K562 (cell line): ENCODE results near the gene TBC1D5. TPM values are rescaled to one million over a fixed set of nuclear protein-coding genes. Genes with fewer than 3 reads are reported as not detected.

ENCODE experiments used
- ARHGAP35 ChIP-seq: fragments of 450-650 bp; IDR thresholded peaks from 2 replicates; pipeline ENCODE4 v1.6.1; 2018; ENCODE audit not compliant: partially characterized antibody
- C11orf30 ChIP-seq: fragments of 450-650 bp; IDR thresholded peaks from 2 replicates; pipeline ENCODE4 v1.6.1; 2016; ENCODE audit warnings: low read depth, mild to moderate bottlenecking
- ERF ChIP-seq: fragments of 450-650 bp; formaldehyde crosslinking; IDR thresholded peaks from 2 replicates; pipeline ENCODE4 v1.4.0; 2020; ENCODE audit warnings: mild to moderate bottlenecking, mixed read lengths
- FOXJ3 ChIP-seq: sonication (generic); formaldehyde crosslinking; IDR thresholded peaks from 2 replicates; pipeline ENCODE4 v1.4.0; 2020; ENCODE audit warnings: mild to moderate bottlenecking, missing genetic modification reagents
- HDAC3 ChIP-seq: fragments of 450-650 bp; IDR thresholded peaks from 2 replicates; pipeline ENCODE4 v1.6.1; 2018; ENCODE audit warnings: borderline replicate concordance, mild to moderate bottlenecking, moderate library complexity; ENCODE audit not compliant: partially characterized antibody
- HDGF ChIP-seq: fragments of 450-650 bp; IDR thresholded peaks from 2 replicates; pipeline ENCODE4 v1.6.1; 2016
- KDM5B ChIP-seq: fragments of 200-600 bp; sonication (generic); IDR thresholded peaks from 2 replicates; pipeline ENCODE4 v1.6.1; 2012; ENCODE audit warnings: low read depth, mild to moderate bottlenecking, moderate library complexity, low read length, control low read depth, inconsistent platforms; ENCODE audit not compliant: insufficient replicate concordance
- KLF16 ChIP-seq: IDR thresholded peaks from 2 replicates; pipeline ENCODE4 v1.6.1; 2016; ENCODE audit warnings: antibody characterized with exemption
- MAFF ChIP-seq: IDR thresholded peaks from 2 replicates; pipeline ENCODE4 v1.6.1; 2012; ENCODE audit warnings: low read length, improper control_type of control experiment
- polyA plus RNA-seq, 8 experiments: library from polyadenylated mRNA; depleted of rRNA in 4 of 8; stranded (reverse) in 5 of 8; unstranded in 3 of 8; fragments of >200 nt; fragmentation: Nextera tagmentation in 2 of 8; fragmentation: Illumina TruSeq in 1 of 8; extraction: Ambion mirVana in 2 of 8; extraction: Trizol in 1 of 8; gene quantifications; 2 replicates each; pipeline versions ENCODE4 v1.2.1 to v1.2.3, GENCODE V29; 2011 to 2014; ENCODE audit warnings: inconsistent platforms in 1 of 8, missing spikeins in 1 of 8
- total RNA-seq, 7 experiments: library from RNA; depleted of rRNA in 6 of 7; stranded (reverse); fragments of >200 nt in 6 of 7; fragmentation: Illumina TruSeq in 2 of 7; extraction: Trizol in 2 of 7; gene quantifications; 2 replicates each; pipeline versions ENCODE4 v1.2.1 to v1.2.3, GENCODE V29; 2011 to 2021; ENCODE audit warnings: low replicate concordance in 1 of 7
- TF ChIP-seq, protein P1 (sequence below), 2 experiments: fragments of 450-650 bp in 1 of 2; IDR thresholded peaks; 2 replicates each; pipeline ENCODE4 v1.6.1; 2011 to 2017; ENCODE audit warnings: low read depth in 2 of 2, antibody characterized with exemption in 1 of 2, borderline replicate concordance in 1 of 2, low read length in 1 of 2, mild to moderate bottlenecking in 1 of 2, mixed read lengths in 1 of 2; ENCODE audit not compliant: control insufficient read depth in 1 of 2
- TF ChIP-seq, protein P2 (sequence below): fragments of 450-650 bp; formaldehyde crosslinking; IDR thresholded peaks from 2 replicates; pipeline ENCODE4 v1.4.0; 2020; ENCODE audit warnings: mild to moderate bottlenecking, moderate library complexity
- TF ChIP-seq, protein P3 (sequence below): fragments of 450-650 bp; IDR thresholded peaks from 2 replicates; pipeline ENCODE4 v1.6.1; 2016; ENCODE audit warnings: mild to moderate bottlenecking
- TF ChIP-seq, protein P4 (sequence below): sonication (generic); formaldehyde crosslinking; IDR thresholded peaks from 2 replicates; pipeline ENCODE4 v1.8.0; 2022; ENCODE audit warnings: mild to moderate bottlenecking, missing genetic modification reagents
- TF ChIP-seq, protein P5 (sequence below): sonication (generic); formaldehyde crosslinking; IDR thresholded peaks from 2 replicates; pipeline ENCODE4 v1.8.1; 2022; ENCODE audit warnings: missing genetic modification reagents

The TBC1D5 gene
- total and polyA plus RNA-seq, 9 of the 15 experiments (the other 6 are each of a cell fraction or from before 2014, with no cell fraction given) = 2.9 to 38.1 (median 25.6) TPM

DNA sequence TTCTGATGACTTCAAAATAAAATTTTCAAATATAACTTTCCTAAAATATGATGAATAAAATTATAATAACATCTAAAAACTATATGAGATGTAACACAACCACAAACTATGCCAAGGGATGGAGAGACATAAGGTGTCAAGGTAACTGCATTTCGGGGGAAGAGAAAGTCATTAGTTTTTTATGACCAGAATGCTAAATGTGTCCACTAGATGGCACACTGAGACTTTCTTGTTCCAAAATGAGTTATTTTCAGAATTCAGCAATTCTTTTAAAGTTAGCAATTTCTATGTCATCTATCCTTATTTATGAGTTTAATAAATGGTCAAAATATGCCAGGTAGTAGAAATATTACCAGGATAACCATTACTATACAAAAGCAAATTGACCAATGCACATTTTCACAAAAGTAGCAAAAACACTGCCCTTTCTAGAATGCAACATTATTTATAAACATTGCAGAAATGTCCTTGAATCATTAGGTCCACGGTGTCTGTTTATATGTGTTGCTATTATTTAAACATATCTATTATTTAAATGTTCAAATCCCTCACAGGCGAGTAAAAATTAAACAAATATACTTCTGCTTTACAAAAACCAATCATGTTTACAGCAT is 483.5 kb downstream of the TBC1D5 start (continued):
- TF ChIP-seq, protein P1, sequence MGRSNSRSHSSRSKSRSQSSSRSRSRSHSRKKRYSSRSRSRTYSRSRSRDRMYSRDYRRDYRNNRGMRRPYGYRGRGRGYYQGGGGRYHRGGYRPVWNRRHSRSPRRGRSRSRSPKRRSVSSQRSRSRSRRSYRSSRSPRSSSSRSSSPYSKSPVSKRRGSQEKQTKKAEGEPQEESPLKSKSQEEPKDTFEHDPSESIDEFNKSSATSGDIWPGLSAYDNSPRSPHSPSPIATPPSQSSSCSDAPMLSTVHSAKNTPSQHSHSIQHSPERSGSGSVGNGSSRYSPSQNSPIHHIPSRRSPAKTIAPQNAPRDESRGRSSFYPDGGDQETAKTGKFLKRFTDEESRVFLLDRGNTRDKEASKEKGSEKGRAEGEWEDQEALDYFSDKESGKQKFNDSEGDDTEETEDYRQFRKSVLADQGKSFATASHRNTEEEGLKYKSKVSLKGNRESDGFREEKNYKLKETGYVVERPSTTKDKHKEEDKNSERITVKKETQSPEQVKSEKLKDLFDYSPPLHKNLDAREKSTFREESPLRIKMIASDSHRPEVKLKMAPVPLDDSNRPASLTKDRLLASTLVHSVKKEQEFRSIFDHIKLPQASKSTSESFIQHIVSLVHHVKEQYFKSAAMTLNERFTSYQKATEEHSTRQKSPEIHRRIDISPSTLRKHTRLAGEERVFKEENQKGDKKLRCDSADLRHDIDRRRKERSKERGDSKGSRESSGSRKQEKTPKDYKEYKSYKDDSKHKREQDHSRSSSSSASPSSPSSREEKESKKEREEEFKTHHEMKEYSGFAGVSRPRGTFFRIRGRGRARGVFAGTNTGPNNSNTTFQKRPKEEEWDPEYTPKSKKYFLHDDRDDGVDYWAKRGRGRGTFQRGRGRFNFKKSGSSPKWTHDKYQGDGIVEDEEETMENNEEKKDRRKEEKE (IDR thresholded peaks at IDR 0.05; ENCODE audit: borderline replicate concordance in 1 of 2, control insufficient read depth in 1 of 2, low read depth in 2 of 2, low read length in 1 of 2) = no peak
- TF ChIP-seq C11orf30 = peak; percentile 40; the same call in 1 of the 2 replicates
- no peak for TF ChIP-seq KLF16
- TF ChIP-seq ARHGAP35 = no peak
- peak; percentile 2; the same call in 1 of the 2 replicates for TF ChIP-seq MAFF
- TF ChIP-seq, protein P2, sequence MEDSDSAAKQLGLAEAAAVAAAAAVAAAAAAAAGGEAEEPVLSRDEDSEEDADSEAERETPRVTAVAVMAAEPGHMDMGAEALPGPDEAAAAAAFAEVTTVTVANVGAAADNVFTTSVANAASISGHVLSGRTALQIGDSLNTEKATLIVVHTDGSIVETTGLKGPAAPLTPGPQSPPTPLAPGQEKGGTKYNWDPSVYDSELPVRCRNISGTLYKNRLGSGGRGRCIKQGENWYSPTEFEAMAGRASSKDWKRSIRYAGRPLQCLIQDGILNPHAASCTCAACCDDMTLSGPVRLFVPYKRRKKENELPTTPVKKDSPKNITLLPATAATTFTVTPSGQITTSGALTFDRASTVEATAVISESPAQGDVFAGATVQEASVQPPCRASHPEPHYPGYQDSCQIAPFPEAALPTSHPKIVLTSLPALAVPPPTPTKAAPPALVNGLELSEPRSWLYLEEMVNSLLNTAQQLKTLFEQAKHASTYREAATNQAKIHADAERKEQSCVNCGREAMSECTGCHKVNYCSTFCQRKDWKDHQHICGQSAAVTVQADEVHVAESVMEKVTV (CRISPR knock-in tag) = peak; percentile 82
- no peak for TF ChIP-seq FOXJ3 (CRISPR knock-in tag)
- TF ChIP-seq, protein P3, sequence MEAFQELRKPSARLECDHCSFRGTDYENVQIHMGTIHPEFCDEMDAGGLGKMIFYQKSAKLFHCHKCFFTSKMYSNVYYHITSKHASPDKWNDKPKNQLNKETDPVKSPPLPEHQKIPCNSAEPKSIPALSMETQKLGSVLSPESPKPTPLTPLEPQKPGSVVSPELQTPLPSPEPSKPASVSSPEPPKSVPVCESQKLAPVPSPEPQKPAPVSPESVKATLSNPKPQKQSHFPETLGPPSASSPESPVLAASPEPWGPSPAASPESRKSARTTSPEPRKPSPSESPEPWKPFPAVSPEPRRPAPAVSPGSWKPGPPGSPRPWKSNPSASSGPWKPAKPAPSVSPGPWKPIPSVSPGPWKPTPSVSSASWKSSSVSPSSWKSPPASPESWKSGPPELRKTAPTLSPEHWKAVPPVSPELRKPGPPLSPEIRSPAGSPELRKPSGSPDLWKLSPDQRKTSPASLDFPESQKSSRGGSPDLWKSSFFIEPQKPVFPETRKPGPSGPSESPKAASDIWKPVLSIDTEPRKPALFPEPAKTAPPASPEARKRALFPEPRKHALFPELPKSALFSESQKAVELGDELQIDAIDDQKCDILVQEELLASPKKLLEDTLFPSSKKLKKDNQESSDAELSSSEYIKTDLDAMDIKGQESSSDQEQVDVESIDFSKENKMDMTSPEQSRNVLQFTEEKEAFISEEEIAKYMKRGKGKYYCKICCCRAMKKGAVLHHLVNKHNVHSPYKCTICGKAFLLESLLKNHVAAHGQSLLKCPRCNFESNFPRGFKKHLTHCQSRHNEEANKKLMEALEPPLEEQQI = no peak
- no peak for TF ChIP-seq HDGF
- TF ChIP-seq, protein P4, sequence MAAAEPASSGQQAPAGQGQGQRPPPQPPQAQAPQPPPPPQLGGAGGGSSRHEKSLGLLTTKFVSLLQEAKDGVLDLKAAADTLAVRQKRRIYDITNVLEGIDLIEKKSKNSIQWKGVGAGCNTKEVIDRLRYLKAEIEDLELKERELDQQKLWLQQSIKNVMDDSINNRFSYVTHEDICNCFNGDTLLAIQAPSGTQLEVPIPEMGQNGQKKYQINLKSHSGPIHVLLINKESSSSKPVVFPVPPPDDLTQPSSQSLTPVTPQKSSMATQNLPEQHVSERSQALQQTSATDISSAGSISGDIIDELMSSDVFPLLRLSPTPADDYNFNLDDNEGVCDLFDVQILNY (CRISPR knock-in tag) = no peak
- no peak for TF ChIP-seq ERF
- no peak for TF ChIP-seq HDAC3
- TF ChIP-seq, protein P5, sequence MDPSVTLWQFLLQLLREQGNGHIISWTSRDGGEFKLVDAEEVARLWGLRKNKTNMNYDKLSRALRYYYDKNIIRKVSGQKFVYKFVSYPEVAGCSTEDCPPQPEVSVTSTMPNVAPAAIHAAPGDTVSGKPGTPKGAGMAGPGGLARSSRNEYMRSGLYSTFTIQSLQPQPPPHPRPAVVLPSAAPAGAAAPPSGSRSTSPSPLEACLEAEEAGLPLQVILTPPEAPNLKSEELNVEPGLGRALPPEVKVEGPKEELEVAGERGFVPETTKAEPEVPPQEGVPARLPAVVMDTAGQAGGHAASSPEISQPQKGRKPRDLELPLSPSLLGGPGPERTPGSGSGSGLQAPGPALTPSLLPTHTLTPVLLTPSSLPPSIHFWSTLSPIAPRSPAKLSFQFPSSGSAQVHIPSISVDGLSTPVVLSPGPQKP (CRISPR knock-in tag) = no peak
- TF ChIP-seq KDM5B = no peak
- TF ChIP-seq, all 486 proteins: peak for 7
